Activated gamma-delta T cell (primary cell): ENCODE measurements around the gene INHBC.

ENCODE experiments used
- DNase-seq: peaks from one replicate; lab custom pipeline; 2025; lab: John Stamatoyannopoulos, UW

The INHBC gene

GRCh38 chr12:57454566-57455373 lies 20.2 kb downstream of the INHBC start, which contains the start of gene INHBE:
INHBE (plus strand) TSS chr12:57455307; CDS start chr12:57455537, 230 bp downstream.
- DNase-seq = no peak

GRCh38 chr12:57455374-57456144 lies 21.0 kb downstream of the INHBC start:
- DNase-seq = no peak

- DNase-seq = no peak
These were observed 21.6 kb downstream of the INHBC start for GRCh38 chr12:57456145-57456700.

GRCh38 chr12:57456737-57457490 lies 22.3 kb downstream of the INHBC start:
- DNase-seq = no peak

- no peak for DNase-seq
These were observed 24.1 kb downstream of the INHBC start for GRCh38 chr12:57458665-57459054.

GRCh38 chr12:57459055-57459749 lies 24.6 kb downstream of the INHBC start:
- peak; percentile 57 for DNase-seq

GRCh38 chr12:57459750-57460467 lies 25.3 kb downstream of the INHBC start, which contains the start of gene GLI1:
GLI1 (plus strand) TSS chr12:57459785; CDS start chr12:57463692, 3,907 bp downstream.
- DNase-seq = no peak

- DNase-seq = no peak
These were observed 25.8 kb downstream of the INHBC start for GRCh38 chr12:57460468-57460784.

GRCh38 chr12:57460841-57461275 lies 26.3 kb downstream of the INHBC start:
- DNase-seq = no peak

- DNase-seq = no peak
These were observed 26.8 kb downstream of the INHBC start for GRCh38 chr12:57461276-57461916.

- DNase-seq = no peak
These were observed 27.3 kb downstream of the INHBC start for GRCh38 chr12:57461917-57462250.

- no peak for DNase-seq
These were observed 27.8 kb downstream of the INHBC start for GRCh38 chr12:57462251-57462911.

GRCh38 chr12:57462912-57463253 lies 28.3 kb downstream of the INHBC start:
- DNase-seq = no peak

GRCh38 chr12:57464569-57464968 lies 30.0 kb downstream of the INHBC start:
- DNase-seq = no peak

GRCh38 chr12:57465030-57465746 lies 30.6 kb downstream of the INHBC start:
- no peak for DNase-seq

GRCh38 chr12:57465747-57466505 lies 31.3 kb downstream of the INHBC start:
- DNase-seq = no peak

GRCh38 chr12:57467212-57467874 lies 32.8 kb downstream of the INHBC start:
- no peak for DNase-seq

GRCh38 chr12:57467915-57468314 lies 33.3 kb downstream of the INHBC start:
- DNase-seq = no peak
